Measurements from ENCODE around the gene ADARB2. TPM values are rescaled to one million over a fixed set of nuclear protein-coding genes. Genes with fewer than 3 reads are reported as not detected.

Gene ADARB2
- polyA plus RNA-seq, 1 of the 3 experiments (the other 2 are of a cell fraction): not detected

- Histone ChIP-seq H2AFZ (ENCODE audit: low read depth) (no peak overlapping the region), H3K9ac (no peak overlapping the region), H3F3A (replicated peaks; ENCODE audit: insufficient read depth) (no peaks in the 10 kb centered on the region), H3K79me2 (ENCODE audit: insufficient read depth) (no peaks in the 10 kb centered on the region), H3K36me3 (replicated peaks in 1 of 2; ENCODE audit: control insufficient read depth in 1 of 2, insufficient read depth in 2 of 2, low read length in 1 of 2) (no peaks in the 10 kb centered on the region), H3K4me2 (no peak overlapping the region), H3K4me3 (ENCODE audit: low read depth in 2 of 2, low read length in 1 of 2) (no peak overlapping the region), H3K27me3 (ENCODE audit: insufficient read depth) (no peaks in the 10 kb centered on the region), H4K20me1 (ENCODE audit: insufficient read depth) (no peaks in the 10 kb centered on the region), H3K27ac (ENCODE audit: low read depth in 2 of 2, low read length in 1 of 2) (no peak overlapping the region), H3K4me1 (ENCODE audit: control insufficient read depth in 1 of 2, insufficient read depth in 2 of 2, low read depth in 1 of 2, low read length in 1 of 2) (peaks cover 0 to 8% of the 10 kb centered on the region in 2 experiments; a peak in 1 of 4 replicates), H3K9me2 (no peaks in the 10 kb centered on the region), H3K9me3 (no peaks in the 10 kb centered on the region)
- TF ChIP-seq TAF1 (IDR thresholded peaks at IDR 0.05; ENCODE audit: borderline replicate concordance, low read depth, low read length) (no peak), MXI1 (IDR thresholded peaks at IDR 0.05; ENCODE audit: low read depth, low read length) (no peak), GATA2 (CRISPR knock-in tag; IDR thresholded peaks at IDR 0.05) (no peak), ELF1 (IDR thresholded peaks at IDR 0.05) (no peak), JUND (IDR thresholded peaks at IDR 0.05) (no peak), RFX5 (IDR thresholded peaks at IDR 0.05; ENCODE audit: low read length) (no peak), RAD21 (IDR thresholded peaks at IDR 0.05; ENCODE audit: low read length) (no peak), FOXM1 (IDR thresholded peaks at IDR 0.05; ENCODE audit: low read depth) (no peak), TEAD4 (IDR thresholded peaks at IDR 0.05; ENCODE audit: borderline replicate concordance, insufficient read depth) (no peak), RXRA (IDR thresholded peaks at IDR 0.05; ENCODE audit: borderline replicate concordance, low read depth) (no peak), CHD2 (IDR thresholded peaks at IDR 0.05; ENCODE audit: low read length, partially characterized antibody) (no peak), REST (IDR thresholded peaks at IDR 0.05; ENCODE audit: low read depth, low read length) (no peak), POLR2AphosphoS5 (IDR thresholded peaks at IDR 0.05; ENCODE audit: low read depth, low read length) (no peak), NFIC (IDR thresholded peaks at IDR 0.05; ENCODE audit: borderline replicate concordance) (no peak), SIN3A (IDR thresholded peaks at IDR 0.05; ENCODE audit: borderline replicate concordance, low read depth, low read length) (no peak), EP300 (IDR thresholded peaks at IDR 0.05; ENCODE audit: borderline replicate concordance in 1 of 2, low read depth in 1 of 2, low read length in 1 of 2) (no peak), SMC3 (IDR thresholded peaks at IDR 0.05; ENCODE audit: low read depth, low read length) (no peak), FOXJ3 (CRISPR knock-in tag; IDR thresholded peaks at IDR 0.05) (no peak)
- TF ChIP-seq, protein P1, sequence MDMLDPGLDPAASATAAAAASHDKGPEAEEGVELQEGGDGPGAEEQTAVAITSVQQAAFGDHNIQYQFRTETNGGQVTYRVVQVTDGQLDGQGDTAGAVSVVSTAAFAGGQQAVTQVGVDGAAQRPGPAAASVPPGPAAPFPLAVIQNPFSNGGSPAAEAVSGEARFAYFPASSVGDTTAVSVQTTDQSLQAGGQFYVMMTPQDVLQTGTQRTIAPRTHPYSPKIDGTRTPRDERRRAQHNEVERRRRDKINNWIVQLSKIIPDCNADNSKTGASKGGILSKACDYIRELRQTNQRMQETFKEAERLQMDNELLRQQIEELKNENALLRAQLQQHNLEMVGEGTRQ (IDR thresholded peaks at IDR 0.05; ENCODE audit: borderline replicate concordance, low read depth, low read length): no peak
- TF ChIP-seq, protein P2, sequence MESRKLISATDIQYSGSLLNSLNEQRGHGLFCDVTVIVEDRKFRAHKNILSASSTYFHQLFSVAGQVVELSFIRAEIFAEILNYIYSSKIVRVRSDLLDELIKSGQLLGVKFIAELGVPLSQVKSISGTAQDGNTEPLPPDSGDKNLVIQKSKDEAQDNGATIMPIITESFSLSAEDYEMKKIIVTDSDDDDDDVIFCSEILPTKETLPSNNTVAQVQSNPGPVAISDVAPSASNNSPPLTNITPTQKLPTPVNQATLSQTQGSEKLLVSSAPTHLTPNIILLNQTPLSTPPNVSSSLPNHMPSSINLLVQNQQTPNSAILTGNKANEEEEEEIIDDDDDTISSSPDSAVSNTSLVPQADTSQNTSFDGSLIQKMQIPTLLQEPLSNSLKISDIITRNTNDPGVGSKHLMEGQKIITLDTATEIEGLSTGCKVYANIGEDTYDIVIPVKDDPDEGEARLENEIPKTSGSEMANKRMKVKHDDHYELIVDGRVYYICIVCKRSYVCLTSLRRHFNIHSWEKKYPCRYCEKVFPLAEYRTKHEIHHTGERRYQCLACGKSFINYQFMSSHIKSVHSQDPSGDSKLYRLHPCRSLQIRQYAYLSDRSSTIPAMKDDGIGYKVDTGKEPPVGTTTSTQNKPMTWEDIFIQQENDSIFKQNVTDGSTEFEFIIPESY (IDR thresholded peaks at IDR 0.05; ENCODE audit: borderline replicate concordance, low read depth): no peak
- POLR2A ChIA-PET: no interaction called here
- WGBS (ENCODE audit: low lambda C conversion rate): 69% methylated on average over 13 of the region's 28 CpGs
- CTCF ChIA-PET: no interaction called here
- DNase-seq: no peak
These were observed 523.2 kb downstream of the ADARB2 start for GRCh38 chr10:1214071-1214675.
